ENCODE data around the gene CEP70. TPM values are rescaled to one million over a fixed set of nuclear protein-coding genes. Genes with fewer than 3 reads are reported as not detected.
"Not testable (repeated sequence)": the region's sequence is repeated elsewhere in the genome, so short reads cannot be mapped to it uniquely, and the experiment has no call there.

The CEP70 gene
- total RNA-seq, 1 donor from 2014 or later = 17.3 TPM

DNA sequence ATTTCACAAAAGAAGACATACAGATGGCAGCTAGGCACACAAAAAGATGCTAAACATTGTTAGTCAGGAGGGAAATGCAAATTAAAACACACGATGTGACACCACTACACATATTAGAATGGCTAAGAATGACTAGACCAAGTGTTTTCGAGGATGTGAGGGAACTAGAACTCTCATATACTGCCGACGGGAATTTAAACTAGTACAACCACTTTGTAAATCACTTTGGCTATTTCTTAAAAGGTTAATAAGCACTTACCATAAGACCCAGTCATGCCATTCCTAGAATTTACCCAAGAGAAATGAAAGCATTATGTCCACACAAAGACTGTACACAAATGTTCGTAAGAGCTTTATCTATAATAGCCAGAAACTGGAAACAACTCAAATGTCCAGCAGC, 5.6 kb downstream of the CEP70 start:
- no peak for ATAC-seq

- no peak for ATAC-seq
Observed at GRCh38 chr3:138587374-138587773, 6.7 kb downstream of the CEP70 start.

DNA sequence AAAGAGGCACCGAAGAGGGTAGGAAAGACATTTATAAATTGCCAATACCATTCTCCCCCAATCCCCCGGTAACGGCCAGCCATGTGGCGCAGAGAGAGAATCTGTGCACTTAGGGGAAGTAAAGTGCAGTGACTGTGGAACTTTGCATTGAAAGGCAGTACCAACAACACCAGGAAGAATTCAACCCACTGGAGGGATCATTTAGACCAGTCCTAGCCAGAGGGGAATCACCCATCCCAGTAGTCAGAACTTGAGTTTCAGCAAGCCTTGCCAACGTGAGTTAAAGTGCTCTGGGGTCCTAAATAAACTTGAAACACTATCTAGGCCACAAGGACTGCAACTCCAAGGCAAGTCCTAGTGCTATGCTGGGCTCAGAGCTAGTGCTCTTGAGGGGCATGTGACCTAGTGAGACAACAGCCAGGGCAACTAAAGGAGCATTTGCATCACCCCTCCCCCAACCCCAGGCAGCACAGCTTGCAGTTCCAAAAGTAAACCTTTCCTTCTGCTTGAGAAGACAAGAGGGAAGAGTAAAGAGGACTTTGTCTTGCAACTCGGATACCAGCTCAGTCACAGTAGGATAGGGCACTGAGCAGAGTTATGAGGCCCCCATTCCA, 15.0 kb downstream of the CEP70 start:
- ATAC-seq = no peak

DNA sequence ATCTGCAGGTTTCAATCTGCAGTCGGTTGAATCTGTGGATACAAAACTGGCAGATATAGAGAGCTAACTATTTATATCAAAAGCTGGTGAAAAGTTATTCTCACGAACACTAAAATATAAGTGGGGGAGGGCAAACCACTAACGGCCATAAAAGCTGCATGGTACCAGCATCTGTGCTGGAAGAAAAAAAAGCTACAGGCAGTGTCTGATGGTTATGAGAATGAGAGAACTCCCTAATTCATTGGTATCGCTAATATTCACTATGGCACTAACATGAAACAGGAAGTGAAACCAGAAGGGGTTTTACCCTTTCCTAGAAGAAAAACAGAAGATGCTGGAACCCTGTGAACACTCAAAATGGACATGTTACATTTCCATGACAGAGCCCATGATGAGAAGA, 15.9 kb downstream of the CEP70 start:
- no peak for ATAC-seq

- no peak for ATAC-seq
Observed at GRCh38 chr3:138573138-138573537, 20.9 kb downstream of the CEP70 start.

GRCh38 chr3:138569624-138570023, 24.4 kb downstream of the CEP70 start:
- ATAC-seq = not testable (repeated sequence)

DNA sequence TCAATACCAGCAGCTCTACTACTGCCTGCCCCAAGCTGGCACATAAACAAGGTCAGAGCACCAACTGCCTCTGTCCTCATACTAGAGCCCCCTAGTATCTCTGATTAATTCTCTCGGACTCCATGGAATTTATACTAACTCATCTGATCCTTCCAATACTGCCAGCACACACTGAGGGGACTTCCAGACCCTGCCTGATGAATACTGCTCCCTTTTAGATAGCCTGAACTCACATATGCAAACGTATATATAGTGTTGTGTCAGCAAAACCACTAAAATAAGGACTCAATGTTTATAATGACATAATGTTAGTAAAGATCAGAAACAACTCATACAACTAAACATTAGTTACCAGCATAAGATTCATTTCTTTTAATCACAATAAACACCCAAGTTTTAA, 25.0 kb downstream of the CEP70 start:
- ATAC-seq = no peak

- no peak for ATAC-seq
Observed at GRCh38 chr3:138567403-138567802, 26.7 kb downstream of the CEP70 start.

GRCh38 chr3:138566293-138566692, 27.8 kb downstream of the CEP70 start:
- ATAC-seq = not testable (repeated sequence)

DNA sequence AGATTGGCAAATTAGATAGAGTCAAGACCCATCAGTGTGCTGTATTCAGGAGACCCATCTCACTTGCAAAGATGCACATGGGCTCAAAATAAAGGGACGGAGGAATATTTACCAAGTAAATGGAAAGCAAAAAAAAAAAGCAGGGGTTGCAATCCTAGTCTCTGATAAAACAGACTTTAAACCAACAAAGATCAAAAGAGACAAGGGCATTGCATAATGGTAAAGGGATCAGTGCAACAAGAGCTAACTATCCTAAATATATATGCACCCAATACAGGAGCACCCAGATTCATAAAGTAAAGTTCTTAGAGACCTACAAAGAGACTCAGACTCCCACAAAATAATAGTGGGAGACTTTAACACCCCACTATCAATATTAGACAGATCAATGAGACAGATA, 31.2 kb downstream of the CEP70 start:
- not testable (repeated sequence) for ATAC-seq

- ATAC-seq = no peak
Observed at GRCh38 chr3:138560501-138560900, 33.6 kb downstream of the CEP70 start.

- no peak for ATAC-seq
Observed at GRCh38 chr3:138559134-138559533, 34.9 kb downstream of the CEP70 start.

- not testable (repeated sequence) for ATAC-seq
Observed at GRCh38 chr3:138554775-138555174, 39.3 kb downstream of the CEP70 start.

DNA sequence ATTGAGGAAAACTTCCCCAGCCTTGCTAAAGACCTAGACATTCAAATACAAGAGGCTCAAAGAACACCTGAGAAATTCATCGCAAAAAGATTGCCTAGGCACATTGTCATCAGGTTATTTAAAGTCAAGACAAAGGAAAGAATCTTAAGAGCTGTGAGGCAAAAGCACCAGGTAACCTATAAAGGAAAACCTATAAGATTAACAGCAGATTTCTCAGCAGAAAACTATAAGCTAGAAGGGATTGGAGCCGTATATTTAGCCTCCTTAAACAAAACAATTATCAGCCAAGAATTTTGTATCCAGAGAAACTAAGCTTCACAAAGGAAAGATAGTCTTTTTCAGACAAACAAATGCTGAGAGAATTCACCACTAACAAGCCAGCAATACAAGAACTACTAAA, 43.1 kb downstream of the CEP70 start:
- ATAC-seq = not testable (repeated sequence)

- ATAC-seq = no peak
Observed at GRCh38 chr3:138549179-138549977, 44.7 kb downstream of the CEP70 start.

GRCh38 chr3:138547342-138547975, 46.6 kb downstream of the CEP70 start:
- ATAC-seq = peak; percentile 79

- no peak for ATAC-seq
Observed at GRCh38 chr3:138544546-138544945, 49.5 kb downstream of the CEP70 start.

DNA sequence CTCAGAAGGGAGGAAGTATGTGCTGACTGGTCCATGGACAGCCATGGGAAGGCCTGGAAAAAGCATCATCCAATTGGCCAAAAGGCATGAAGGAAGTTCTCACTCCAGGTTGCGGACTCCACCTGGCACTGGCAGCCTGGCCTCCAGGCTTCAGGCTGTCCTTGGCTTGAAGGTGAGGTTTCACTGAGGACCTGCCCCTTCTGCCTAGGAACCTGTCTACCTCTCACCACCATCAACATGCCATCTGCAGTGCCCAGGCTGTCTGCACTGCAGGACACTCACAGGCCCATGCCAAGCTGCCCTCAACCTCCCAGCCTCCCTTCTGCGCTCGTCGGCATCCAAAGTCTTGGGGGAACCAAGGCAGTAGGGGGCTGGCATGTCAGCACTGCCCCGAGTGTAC, 51.1 kb downstream of the CEP70 start:
- no peak for ATAC-seq

- ATAC-seq = no peak
Observed at GRCh38 chr3:138539352-138539751, 54.7 kb downstream of the CEP70 start.

DNA sequence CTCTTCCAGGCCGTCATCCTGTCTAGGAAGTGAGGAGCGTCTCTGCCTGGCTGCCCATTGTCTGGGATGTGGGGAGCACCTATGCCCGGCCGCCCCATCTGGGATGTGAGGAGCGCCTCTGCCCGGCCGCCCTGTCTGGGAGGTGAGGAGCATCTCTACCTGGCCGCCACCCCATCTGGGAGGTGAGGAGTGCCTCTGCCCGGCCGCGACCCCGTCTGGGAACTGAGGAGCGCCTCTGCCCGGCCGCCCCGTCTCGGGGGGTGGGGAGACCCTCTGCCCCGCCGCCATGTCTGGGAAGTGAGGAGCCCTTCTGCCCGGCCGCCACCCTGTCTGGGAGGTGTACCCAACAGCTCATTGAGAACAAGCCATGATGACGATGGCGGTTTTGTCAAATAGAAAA, 72.6 kb downstream of the CEP70 start:
- not testable (repeated sequence) for ATAC-seq

DNA sequence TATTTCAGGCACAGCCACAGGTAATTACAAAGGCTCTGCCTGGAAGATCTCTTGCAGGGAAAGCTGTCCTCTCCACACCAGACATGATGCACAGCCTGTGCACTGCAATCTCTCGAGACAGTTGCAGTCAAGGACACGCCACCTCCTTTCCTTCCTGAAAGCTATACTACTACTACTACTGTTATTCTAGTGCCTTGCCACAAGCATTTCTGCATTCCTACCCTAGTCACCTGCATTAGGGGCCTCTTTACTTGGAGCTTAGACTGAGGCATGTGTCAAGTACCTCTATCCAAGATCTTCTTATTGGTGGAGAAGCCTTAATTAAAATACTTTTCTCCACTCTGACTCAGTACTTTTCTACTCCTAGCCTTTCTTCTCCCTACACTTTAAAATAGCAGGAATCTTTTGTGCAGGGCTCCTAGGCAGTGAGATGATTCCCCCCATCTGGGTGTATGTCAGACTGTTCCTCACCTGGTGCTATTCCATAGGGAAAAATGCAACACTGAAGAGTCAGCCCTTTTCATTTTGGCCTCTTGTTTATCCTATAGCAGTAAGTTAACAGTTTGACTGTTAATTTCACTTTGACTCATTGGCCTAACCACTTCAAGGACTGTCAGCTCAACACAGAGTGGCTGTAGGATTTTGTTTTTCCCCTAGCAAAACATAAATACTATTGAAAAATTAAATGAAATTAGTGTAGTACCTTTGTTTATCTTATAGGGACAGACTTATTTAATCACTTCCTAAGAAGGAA, 80.8 kb downstream of the CEP70 start:
- no peak for ATAC-seq

GRCh38 chr3:138511945-138512344, 82.1 kb downstream of the CEP70 start:
- ATAC-seq = no peak

GRCh38 chr3:138509586-138509985, 84.5 kb downstream of the CEP70 start:
- no peak for ATAC-seq
